IPS DF 4.7 (cell line): ENCODE data around the gene PXDC1.
"Not testable (repeated sequence)": the region's sequence is repeated elsewhere in the genome, so short reads cannot be mapped to it uniquely, and the experiment has no call there.

ENCODE experiments used
- DNase-seq: peaks from one replicate; pipeline ENCODE4 v3.0.0-alpha.2; 2013; ENCODE audit warnings: low spot score; ENCODE audit errors: extremely low read depth

The PXDC1 gene

GRCh38 chr6:3712827-3713665 lies 38.5 kb downstream of the PXDC1 start:
- DNase-seq = no peak

GRCh38 chr6:3711776-3712175 lies 39.7 kb downstream of the PXDC1 start:
- no peak for DNase-seq

- DNase-seq = no peak
Measured at GRCh38 chr6:3710403-3710802, 41.1 kb downstream of the PXDC1 start.

- DNase-seq = no peak
Measured at GRCh38 chr6:3708540-3708939, 43.0 kb downstream of the PXDC1 start.

GRCh38 chr6:3707751-3708412 lies 43.6 kb downstream of the PXDC1 start:
- DNase-seq = no peak

GRCh38 chr6:3707024-3707423 lies 44.5 kb downstream of the PXDC1 start:
- DNase-seq = no peak

GRCh38 chr6:3706547-3706946 lies 45.0 kb downstream of the PXDC1 start:
- no peak for DNase-seq

GRCh38 chr6:3701631-3702030 lies 49.9 kb downstream of the PXDC1 start:
- DNase-seq = no peak

GRCh38 chr6:3699231-3699630 lies 52.3 kb downstream of the PXDC1 start:
- DNase-seq = no peak

GRCh38 chr6:3698021-3698420 lies 53.5 kb downstream of the PXDC1 start:
- DNase-seq = no peak

- DNase-seq = no peak
Measured at GRCh38 chr6:3697609-3698008, 53.9 kb downstream of the PXDC1 start.

- DNase-seq = no peak
Measured at GRCh38 chr6:3696525-3697088, 54.9 kb downstream of the PXDC1 start.

GRCh38 chr6:3695065-3695817 lies 56.3 kb downstream of the PXDC1 start:
- no peak for DNase-seq

GRCh38 chr6:3693831-3694230 lies 57.7 kb downstream of the PXDC1 start:
- DNase-seq = no peak

GRCh38 chr6:3690506-3690905 lies 61.0 kb downstream of the PXDC1 start:
- no peak for DNase-seq

- no peak for DNase-seq
Measured at GRCh38 chr6:3687847-3688246, 63.7 kb downstream of the PXDC1 start.

- no peak for DNase-seq
Measured at GRCh38 chr6:3683331-3683730, 68.2 kb downstream of the PXDC1 start.

- no peak for DNase-seq
Measured at GRCh38 chr6:3678946-3679345, 72.6 kb downstream of the PXDC1 start.

- DNase-seq = not testable (repeated sequence)
Measured at GRCh38 chr6:3677751-3678150, 73.8 kb downstream of the PXDC1 start.

- DNase-seq = not testable (repeated sequence)
Measured at GRCh38 chr6:3677351-3677750, 74.2 kb downstream of the PXDC1 start.
